HG03135 (cell line): ENCODE results near the gene C10orf53.

Experiments used
- ATAC-seq: cut with Tn5 transposase; IDR thresholded peaks from one replicate; pipeline ENCODE4 v1.9.1; 2021; ENCODE audit warnings: mild to moderate bottlenecking, moderate library complexity; ENCODE audit not compliant: unreplicated experiment

C10orf53 gene

GRCh38 chr10:49679480-49679893 lies at the start of gene C10orf53:
Gene C10orf53, plus strand, starts transcription at chr10:49679651. Its CDS starts 47 bp downstream, at chr10:49679698.
- ATAC-seq: no peak

- ATAC-seq: no peak
These were observed 47.5 kb upstream of the C10orf53 start for GRCh38 chr10:49631975-49632374.

- ATAC-seq: no peak
These were observed 46.8 kb upstream of the C10orf53 start for GRCh38 chr10:49632406-49633317.

GRCh38 chr10:49633327-49634068 lies 46.0 kb upstream of the C10orf53 start:
- no peak for ATAC-seq

GRCh38 chr10:49634069-49634660 lies 45.3 kb upstream of the C10orf53 start:
- no peak for ATAC-seq

- ATAC-seq: no peak
These were observed 37.1 kb upstream of the C10orf53 start for GRCh38 chr10:49642311-49642710.

GRCh38 chr10:49643241-49644034 lies 36.0 kb upstream of the C10orf53 start:
- ATAC-seq: no peak

- ATAC-seq: no peak
These were observed 35.3 kb upstream of the C10orf53 start for GRCh38 chr10:49644035-49644646.

GRCh38 chr10:49645417-49645816 lies 34.0 kb upstream of the C10orf53 start:
- no peak for ATAC-seq

- ATAC-seq: no peak
These were observed 33.3 kb upstream of the C10orf53 start for GRCh38 chr10:49645871-49646870.

- ATAC-seq: no peak
These were observed 31.9 kb upstream of the C10orf53 start for GRCh38 chr10:49647554-49647953.

- no peak for ATAC-seq
These were observed 31.3 kb upstream of the C10orf53 start for GRCh38 chr10:49647985-49648795.

GRCh38 chr10:49649294-49649693 lies 30.2 kb upstream of the C10orf53 start:
- no peak for ATAC-seq

- no peak for ATAC-seq
These were observed 29.3 kb upstream of the C10orf53 start for GRCh38 chr10:49649936-49650723.

- ATAC-seq: no peak
These were observed 28.8 kb upstream of the C10orf53 start for GRCh38 chr10:49650724-49651034.

GRCh38 chr10:49651039-49651835 lies 28.2 kb upstream of the C10orf53 start:
- ATAC-seq: no peak

GRCh38 chr10:49651917-49652316 lies 27.5 kb upstream of the C10orf53 start:
- no peak for ATAC-seq
